Upper lobe of right lung (tissue), 1 donor: ENCODE results near the gene TRPM5. TPM values are rescaled to one million over a fixed set of nuclear protein-coding genes. Genes with fewer than 3 reads are reported as not detected.

Experiments
- ATAC-seq: fragments of 200-7000 bp; cut with Tn5 transposase; one replicate; pipeline ENCODE4 v1.9.1; 2020; ENCODE audit warnings: mild to moderate bottlenecking, moderate library complexity
- DNase-seq: peaks from one replicate; pipeline ENCODE4 v3.0.0-alpha.2; 2020
- H3K27ac ChIP-seq: fragments of 200-600 bp; one replicate; pipeline ENCODE4 v1.8.0; 2022
- H3K27me3 ChIP-seq: fragments of 200-600 bp; one replicate; pipeline ENCODE4 v1.8.0; 2022; ENCODE audit warnings: mild to moderate bottlenecking
- H3K36me3 ChIP-seq: fragments of 200-600 bp; one replicate; pipeline ENCODE4 v1.8.0; 2022
- H3K4me1 ChIP-seq: fragments of 200-600 bp; one replicate; pipeline ENCODE4 v1.8.0; 2022
- H3K4me3 ChIP-seq: fragments of 200-600 bp; one replicate; pipeline ENCODE4 v1.8.0; 2022; ENCODE audit warnings: mild to moderate bottlenecking
- H3K9me3 ChIP-seq: fragments of 200-600 bp; one replicate; pipeline ENCODE4 v1.8.0; 2022
- intact Hi-C: fragments of 100-400 bp; cut with DNase I; formaldehyde crosslinking; loops from one replicate; pipeline ENCODE4 v1.11.0; 2022
- total RNA-seq: library from RNA; stranded (reverse); fragmentation: NEBNext Ultra II Directional; extraction: Animal tissue kit (Norgen Biotek cat#: 25700); gene quantifications from one replicate; pipeline ENCODE4 v1.2.1, GENCODE V29; 2021
- TF ChIP-seq, protein P1 (sequence below): fragments of 200-600 bp; IDR thresholded peaks from one replicate; pipeline ENCODE4 v1.8.0; 2022; ENCODE audit warnings: antibody characterized with exemption
- donor health status: DM: no; HTN: yes; CAD: no; lungs with severe emphysema.

TRPM5 gene
- total RNA-seq, 1 donor from 2014 or later, result not detected

DNA sequence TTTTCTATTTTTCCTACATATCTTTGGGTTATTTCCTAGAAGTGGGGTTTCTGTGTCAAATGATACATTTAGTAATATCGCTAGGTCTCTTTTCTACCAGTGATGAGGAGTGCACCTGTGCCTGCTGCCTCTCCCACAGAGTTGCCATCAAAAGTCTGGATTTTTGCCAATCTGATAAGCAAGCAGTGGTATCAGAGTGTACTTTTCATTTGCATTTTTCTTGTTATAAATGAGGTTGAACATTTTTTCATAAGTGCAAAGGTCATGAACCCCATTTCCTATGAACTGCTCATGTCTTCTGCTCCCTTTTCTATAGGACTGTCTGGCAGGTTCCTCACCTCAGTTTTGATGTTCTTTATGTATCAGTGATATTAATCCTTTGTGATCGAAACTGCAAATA lies 1.7 kb downstream of the TRPM5 start:
- TF ChIP-seq, protein P1, sequence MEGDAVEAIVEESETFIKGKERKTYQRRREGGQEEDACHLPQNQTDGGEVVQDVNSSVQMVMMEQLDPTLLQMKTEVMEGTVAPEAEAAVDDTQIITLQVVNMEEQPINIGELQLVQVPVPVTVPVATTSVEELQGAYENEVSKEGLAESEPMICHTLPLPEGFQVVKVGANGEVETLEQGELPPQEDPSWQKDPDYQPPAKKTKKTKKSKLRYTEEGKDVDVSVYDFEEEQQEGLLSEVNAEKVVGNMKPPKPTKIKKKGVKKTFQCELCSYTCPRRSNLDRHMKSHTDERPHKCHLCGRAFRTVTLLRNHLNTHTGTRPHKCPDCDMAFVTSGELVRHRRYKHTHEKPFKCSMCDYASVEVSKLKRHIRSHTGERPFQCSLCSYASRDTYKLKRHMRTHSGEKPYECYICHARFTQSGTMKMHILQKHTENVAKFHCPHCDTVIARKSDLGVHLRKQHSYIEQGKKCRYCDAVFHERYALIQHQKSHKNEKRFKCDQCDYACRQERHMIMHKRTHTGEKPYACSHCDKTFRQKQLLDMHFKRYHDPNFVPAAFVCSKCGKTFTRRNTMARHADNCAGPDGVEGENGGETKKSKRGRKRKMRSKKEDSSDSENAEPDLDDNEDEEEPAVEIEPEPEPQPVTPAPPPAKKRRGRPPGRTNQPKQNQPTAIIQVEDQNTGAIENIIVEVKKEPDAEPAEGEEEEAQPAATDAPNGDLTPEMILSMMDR, result no peak
- intact Hi-C loops, result no loop called here

DNA sequence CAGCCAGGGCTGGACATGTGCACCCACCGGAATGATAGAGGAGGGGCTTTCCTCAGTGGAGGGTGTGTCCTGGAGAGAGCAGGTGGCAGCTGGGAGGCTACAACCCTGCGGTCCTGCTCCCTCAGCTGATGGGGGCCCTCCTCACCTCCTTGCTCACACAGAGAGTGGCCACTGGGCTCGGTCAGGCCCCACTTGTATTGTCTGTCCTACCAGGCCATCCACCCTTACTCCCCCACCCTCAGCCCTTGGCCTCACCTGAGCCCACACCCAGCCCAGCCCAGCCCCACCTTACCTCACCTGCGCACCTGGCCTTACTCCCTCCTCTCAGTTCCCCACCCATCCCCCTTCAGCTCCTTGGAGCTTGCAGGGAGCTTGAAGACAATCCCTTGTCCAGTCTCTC lies 3.1 kb downstream of the TRPM5 start:
- intact Hi-C loops, result no loop called here
- DNase-seq (peak; percentile 61), ATAC-seq (no peak)
- peaks cover 9% of the 10 kb centered on the region for H3K27me3 ChIP-seq
- no peak overlapping the region for H3K27ac ChIP-seq
- TF ChIP-seq, protein P1, result no peak
- H3K9me3 ChIP-seq, result no peaks in the 10 kb centered on the region
- H3K4me3 ChIP-seq, result no peak overlapping the region
- no peaks in the 10 kb centered on the region for H3K36me3 ChIP-seq
- H3K4me1 ChIP-seq, result peaks cover 11% of the 10 kb centered on the region

More for the DNA sequence above, 1.7 kb downstream of the TRPM5 start:
- DNase-seq, result no peak
- no peak overlapping the region for H3K27ac ChIP-seq
- H3K27me3 ChIP-seq, result peaks cover 9% of the 10 kb centered on the region
- H3K4me1 ChIP-seq, result peaks cover 26% of the 10 kb centered on the region
- H3K4me3 ChIP-seq, result no peak overlapping the region
- H3K9me3 ChIP-seq, result no peaks in the 10 kb centered on the region
- H3K36me3 ChIP-seq, result no peaks in the 10 kb centered on the region
- ATAC-seq, result no peak

DNA sequence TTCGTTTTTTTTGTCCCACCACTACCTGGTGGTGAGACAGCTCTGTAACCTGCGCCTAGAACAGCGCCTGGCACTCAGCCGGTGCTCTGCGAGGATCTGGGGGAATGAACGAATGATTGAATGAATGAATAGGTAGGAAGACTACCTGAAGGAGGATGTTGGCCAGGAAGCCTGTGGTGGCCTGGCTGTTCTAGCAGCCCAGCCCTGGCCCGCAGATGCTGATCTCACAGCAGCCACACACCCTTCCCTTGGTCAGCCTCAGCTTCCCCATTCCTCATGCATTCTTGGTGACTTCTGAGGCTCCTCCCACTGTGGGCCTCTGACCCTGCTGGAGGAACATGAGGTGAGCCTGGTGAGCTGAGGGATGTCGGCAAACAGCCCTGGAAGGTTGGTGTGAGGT lies 3.7 kb downstream of the TRPM5 start:
- H3K27me3 ChIP-seq, result peaks cover 4% of the 10 kb centered on the region
- H3K4me1 ChIP-seq, result peaks cover 7% of the 10 kb centered on the region
- no peaks in the 10 kb centered on the region for H3K36me3 ChIP-seq
- H3K27ac ChIP-seq, result no peak overlapping the region
- DNase-seq (peak; percentile 64), ATAC-seq (peak; percentile 4)
- intact Hi-C loops, result no loop called here
- no peak overlapping the region for H3K4me3 ChIP-seq
- no peaks in the 10 kb centered on the region for H3K9me3 ChIP-seq
- TF ChIP-seq, protein P1, result no peak

DNA sequence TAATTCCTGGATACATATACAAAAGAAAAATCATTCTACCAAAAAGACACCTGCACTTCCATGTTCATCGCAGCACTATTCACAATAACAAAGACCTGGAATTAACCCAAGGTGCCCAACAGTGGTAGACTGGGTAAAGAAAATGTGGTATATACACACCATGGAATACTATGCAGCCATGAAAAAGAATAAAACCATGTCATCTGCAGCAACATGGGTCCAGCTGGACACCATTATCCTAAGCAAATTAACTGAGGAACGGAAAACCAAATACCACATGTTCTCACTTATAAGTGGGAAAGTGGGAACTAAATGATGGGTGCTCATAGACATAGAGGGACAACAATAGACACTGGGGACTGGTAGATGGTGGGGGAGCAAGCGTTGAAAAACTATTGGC lies 4.5 kb downstream of the TRPM5 start:
- intact Hi-C loops, result no loop called here

DNA sequence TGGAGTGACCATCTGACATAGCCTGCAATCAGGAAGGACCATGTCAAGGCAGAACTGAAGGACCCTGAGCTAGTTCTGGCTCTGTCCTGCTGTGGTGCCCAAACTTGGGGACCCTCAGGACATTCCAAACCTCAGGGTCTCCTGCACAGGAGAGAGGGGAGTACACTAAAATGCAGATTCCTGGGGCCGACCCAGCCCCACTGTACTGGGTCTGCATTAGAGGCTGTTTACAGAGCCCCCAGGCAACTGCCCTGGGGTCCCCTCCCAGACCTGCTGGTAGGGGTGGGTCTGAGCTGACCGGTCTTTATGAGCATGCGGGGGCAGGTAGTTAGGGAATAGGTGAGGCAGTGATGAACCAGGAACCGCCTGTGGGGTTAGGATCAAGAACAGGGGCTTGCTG lies 6.8 kb downstream of the TRPM5 start:
- H3K9me3 ChIP-seq, result no peaks in the 10 kb centered on the region
- TF ChIP-seq, protein P1, result no peak
- H3K36me3 ChIP-seq, result no peaks in the 10 kb centered on the region
- intact Hi-C loops, result no loop called here
- no peak overlapping the region for H3K4me3 ChIP-seq
- no peak overlapping the region for H3K27ac ChIP-seq
- no peak for DNase-seq
- H3K27me3 ChIP-seq, result no peaks in the 10 kb centered on the region
- no peaks in the 10 kb centered on the region for H3K4me1 ChIP-seq
- no peak for ATAC-seq

More for the DNA sequence above, 4.5 kb downstream of the TRPM5 start:
- no peaks in the 10 kb centered on the region for H3K27me3 ChIP-seq
- H3K36me3 ChIP-seq, result no peaks in the 10 kb centered on the region
- ATAC-seq (no peak), DNase-seq (no peak)
- H3K4me1 ChIP-seq, result peaks cover 4% of the 10 kb centered on the region
- H3K27ac ChIP-seq, result no peak overlapping the region
- H3K9me3 ChIP-seq, result no peaks in the 10 kb centered on the region
- no peak overlapping the region for H3K4me3 ChIP-seq
- TF ChIP-seq, protein P1, result no peak

DNA sequence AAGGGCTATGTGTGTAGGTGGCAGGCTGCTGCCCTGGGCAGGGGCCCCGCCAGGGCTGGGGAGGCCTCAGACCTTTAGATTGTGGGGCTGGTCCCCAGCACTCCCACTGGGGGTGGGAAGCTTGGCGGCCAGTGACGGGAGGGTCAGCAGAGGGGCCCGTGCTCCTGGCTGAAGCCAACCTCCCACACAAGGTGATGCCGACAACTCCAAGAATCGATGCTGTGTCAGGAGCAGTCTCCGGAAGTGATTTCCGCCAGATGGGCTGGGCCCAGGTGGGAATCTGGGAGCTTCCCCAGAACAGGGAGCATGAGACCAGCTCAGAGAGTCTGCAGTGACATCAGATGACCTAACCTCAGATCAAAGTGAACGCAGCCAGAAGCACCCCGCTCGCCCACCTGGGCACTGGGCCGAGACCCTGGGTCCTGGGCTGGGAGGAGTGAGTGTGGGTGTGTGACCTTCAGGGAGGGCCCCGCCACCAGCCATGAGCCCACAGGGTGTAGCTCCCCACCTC lies 7.7 kb downstream of the TRPM5 start:
- intact Hi-C loops, result no loop called here
- H3K4me1 ChIP-seq, result no peaks in the 10 kb centered on the region

More for the DNA sequence above, 7.7 kb downstream of the TRPM5 start:
- no peak overlapping the region for H3K4me3 ChIP-seq
- TF ChIP-seq, protein P1, result no peak
- no peaks in the 10 kb centered on the region for H3K27me3 ChIP-seq
- DNase-seq (no peak), ATAC-seq (no peak)
- no peaks in the 10 kb centered on the region for H3K9me3 ChIP-seq
- H3K27ac ChIP-seq, result no peak overlapping the region
- H3K36me3 ChIP-seq, result no peaks in the 10 kb centered on the region
